ENCODE data around the gene AKT2. TPM values are rescaled to one million over a fixed set of nuclear protein-coding genes. Genes with fewer than 3 reads are reported as not detected.

The AKT2 gene
- polyA plus RNA-seq, 1 donor (not counting 4 experiments of a cell fraction or from before 2014, with no cell fraction given), result 108 TPM

- Histone ChIP-seq H3K4me3 (ENCODE audit: control insufficient read depth in 2 of 3, extremely low read depth in 1 of 3, insufficient read depth in 2 of 3, low read depth in 1 of 3, low read length in 3 of 3) (no peak overlapping the region), H3K36me3 (ENCODE audit: control insufficient read depth in 2 of 2, extremely low read depth in 1 of 2, insufficient read depth in 2 of 2, low read length in 2 of 2) (peaks cover 2 to 12% of the 10 kb centered on the region in 2 experiments), H3K27ac (ENCODE audit: control insufficient read depth, insufficient read depth, low read length) (no peak overlapping the region), H3K4me1 (ENCODE audit: control insufficient read depth, extremely low read depth, insufficient read depth, low read length) (no peaks in the 10 kb centered on the region), H3K4me2 (ENCODE audit: control insufficient read depth, extremely low read depth, insufficient read depth, low read depth, low read length) (no peak overlapping the region), H3K9me3 (ENCODE audit: control insufficient read depth, low read depth, low read length) (no peaks in the 10 kb centered on the region), H2AFZ (ENCODE audit: control insufficient read depth, low read length) (no peak overlapping the region), H3K27me3 (ENCODE audit: control insufficient read depth, extremely low read depth, insufficient read depth, low read length) (no peaks in the 10 kb centered on the region), H4K20me1 (ENCODE audit: control insufficient read depth, extremely low read depth, insufficient read depth, low read length) (peaks cover 17% of the 10 kb centered on the region), H3K9ac (ENCODE audit: control insufficient read depth, extremely low read depth, insufficient read depth, low read length) (no peak overlapping the region), H3K79me2 (ENCODE audit: control insufficient read depth, insufficient read depth, low read length) (peaks cover 87% of the 10 kb centered on the region), H3K9me1 (ENCODE audit: control insufficient read depth, extremely low read depth, insufficient read depth, low read length) (peaks cover 4% of the 10 kb centered on the region)
- no peak for FAIRE-seq
- DNase-seq (ENCODE audit: low read depth, low spot score), result no peak
- dilution Hi-C loops (cut with MboI; ENCODE audit: extremely low pct_ligation_motif_present, low sequenced_read_pairs), result no loop called here
- no peak for TF ChIP-seq CTCF (optimal IDR thresholded peaks at IDR 0.05 in 1 of 3, IDR thresholded peaks at IDR 0.05 in 1 of 3, conservative IDR thresholded peaks at IDR 0.05 in 1 of 3; ENCODE audit: extremely low read depth in 1 of 3, insufficient read depth in 2 of 3, low read length in 3 of 3)
- no peak for TF ChIP-seq EZH2 (IDR thresholded peaks at IDR 0.05; ENCODE audit: low read length)
These were observed 14.6 kb downstream of the AKT2 start for GRCh38 chr19:40270362-40271089.

- Histone ChIP-seq H3K9ac (ENCODE audit: control insufficient read depth, extremely low read depth, insufficient read depth, low read length) (no peak overlapping the region), H3K9me3 (ENCODE audit: control insufficient read depth, low read depth, low read length) (no peaks in the 10 kb centered on the region), H2AFZ (ENCODE audit: control insufficient read depth, low read length) (no peak overlapping the region), H3K36me3 (ENCODE audit: control insufficient read depth in 2 of 2, extremely low read depth in 1 of 2, insufficient read depth in 2 of 2, low read length in 2 of 2) (peaks cover 3 to 18% of the 10 kb centered on the region in 2 experiments), H3K4me1 (ENCODE audit: control insufficient read depth, extremely low read depth, insufficient read depth, low read length) (no peaks in the 10 kb centered on the region), H3K79me2 (ENCODE audit: control insufficient read depth, insufficient read depth, low read length) (peaks cover 82% of the 10 kb centered on the region), H3K4me2 (ENCODE audit: control insufficient read depth, extremely low read depth, insufficient read depth, low read depth, low read length) (no peak overlapping the region), H3K4me3 (ENCODE audit: control insufficient read depth in 2 of 3, extremely low read depth in 1 of 3, insufficient read depth in 2 of 3, low read depth in 1 of 3, low read length in 3 of 3) (no peak overlapping the region), H3K27ac (ENCODE audit: control insufficient read depth, insufficient read depth, low read length) (no peak overlapping the region), H4K20me1 (ENCODE audit: control insufficient read depth, extremely low read depth, insufficient read depth, low read length) (peaks cover 14% of the 10 kb centered on the region), H3K9me1 (ENCODE audit: control insufficient read depth, extremely low read depth, insufficient read depth, low read length) (peaks cover 4% of the 10 kb centered on the region), H3K27me3 (ENCODE audit: control insufficient read depth, extremely low read depth, insufficient read depth, low read length) (no peaks in the 10 kb centered on the region)
- TF ChIP-seq CTCF (optimal IDR thresholded peaks at IDR 0.05 in 1 of 3, IDR thresholded peaks at IDR 0.05 in 1 of 3, conservative IDR thresholded peaks at IDR 0.05 in 1 of 3; ENCODE audit: extremely low read depth in 1 of 3, insufficient read depth in 2 of 3, low read length in 3 of 3), result no peak
- TF ChIP-seq EZH2 (IDR thresholded peaks at IDR 0.05; ENCODE audit: low read length), result no peak
- FAIRE-seq (no peak), DNase-seq (ENCODE audit: low read depth, low spot score) (no peak)
- dilution Hi-C loops (cut with MboI; ENCODE audit: extremely low pct_ligation_motif_present, low sequenced_read_pairs), result no loop called here
These were observed 15.8 kb downstream of the AKT2 start for GRCh38 chr19:40269216-40269940.

Data from keratinocyte (primary cell).